Tongue (tissue), 2 donors: ENCODE data around the gene ST7. TPM values are rescaled to one million over a fixed set of nuclear protein-coding genes. Genes with fewer than 3 reads are reported as not detected.

Experiments
- DNase-seq: peaks from one replicate; pipeline ENCODE4 v3.0.0-alpha.2; 2015
- total RNA-seq: library from RNA; depleted of rRNA; stranded (reverse); fragments of >200 nt; gene quantifications from one replicate; pipeline ENCODE4 v1.2.3, GENCODE V29; 2014

Gene ST7
- total RNA-seq, 1 donor from 2014 or later = 32.0 TPM

- DNase-seq = no peak
Observed at GRCh38 chr7:117154721-117155120, 201.4 kb downstream of the ST7 start.

- peak; percentile 53 for DNase-seq
Observed at GRCh38 chr7:117155694-117156093, 202.4 kb downstream of the ST7 start.

- peak; percentile 60 for DNase-seq
Observed at GRCh38 chr7:117157241-117158209, 204.2 kb downstream of the ST7 start.

GRCh38 chr7:117158941-117159697 lies 205.8 kb downstream of the ST7 start:
- DNase-seq = no peak

- DNase-seq = no peak
Observed at GRCh38 chr7:117163101-117163500, 209.8 kb downstream of the ST7 start.

GRCh38 chr7:117164620-117165019 lies 211.3 kb downstream of the ST7 start:
- DNase-seq = no peak

GRCh38 chr7:117165656-117166055 lies 212.4 kb downstream of the ST7 start:
- DNase-seq = no peak

- no peak for DNase-seq
Observed at GRCh38 chr7:117169907-117170306, 216.6 kb downstream of the ST7 start.

GRCh38 chr7:117171106-117171505 lies 217.8 kb downstream of the ST7 start:
- DNase-seq = no peak

GRCh38 chr7:117172283-117172682 lies 219.0 kb downstream of the ST7 start:
- DNase-seq = no peak

GRCh38 chr7:117173035-117173770 lies 219.9 kb downstream of the ST7 start:
- DNase-seq = no peak

- DNase-seq = no peak
Observed at GRCh38 chr7:117176206-117176605, 222.9 kb downstream of the ST7 start.

- DNase-seq = no peak
Observed at GRCh38 chr7:117178600-117178999, 225.3 kb downstream of the ST7 start.

GRCh38 chr7:117179701-117180100 lies 226.4 kb downstream of the ST7 start:
- no peak for DNase-seq

- DNase-seq = no peak
Observed at GRCh38 chr7:117183729-117184128, 230.4 kb downstream of the ST7 start.

GRCh38 chr7:117184367-117184766 lies 231.1 kb downstream of the ST7 start:
- no peak for DNase-seq

GRCh38 chr7:117185124-117185523 lies 231.8 kb downstream of the ST7 start:
- no peak for DNase-seq

GRCh38 chr7:117186218-117187010 lies 233.1 kb downstream of the ST7 start:
- no peak for DNase-seq

GRCh38 chr7:117188376-117188775 lies 235.1 kb downstream of the ST7 start:
- DNase-seq = no peak

GRCh38 chr7:117188949-117189592 lies 235.8 kb downstream of the ST7 start:
- no peak for DNase-seq

- DNase-seq = no peak
Observed at GRCh38 chr7:117190104-117190503, 236.8 kb downstream of the ST7 start.
